Neural cell (in vitro differentiated cells): Measurements from ENCODE around the gene APPBP2.

Experiments used
- EP300 ChIP-seq: fragments of 450-650 bp; conservative IDR thresholded peaks from 2 replicates; pipeline ENCODE4 v1.6.1; 2014; ENCODE audit warnings: antibody characterized with exemption, mild to moderate bottlenecking, moderate library complexity; ENCODE audit not compliant: poor library complexity, severe bottlenecking
- EZH2 ChIP-seq: fragments of 200-600, 300-800 bp; shearing (Covaris generic), sonication (generic); IDR thresholded peaks from 2 replicates; pipeline ENCODE4 v1.6.1; 2014; ENCODE audit warnings: antibody characterized with exemption, low read length, borderline replicate concordance, mild to moderate bottlenecking; ENCODE audit not compliant: insufficient read depth, poor library complexity, severe bottlenecking
- POLR2AphosphoS5 ChIP-seq: IDR thresholded peaks from 2 replicates; pipeline ENCODE4 v1.6.1; 2012
- RAD21 ChIP-seq: fragments of 450-650 bp; conservative IDR thresholded peaks from 2 replicates; pipeline ENCODE4 v1.6.1; 2014; ENCODE audit warnings: antibody characterized with exemption, mild to moderate bottlenecking, moderate library complexity
- TAF1 ChIP-seq: IDR thresholded peaks from 2 replicates; pipeline ENCODE4 v1.6.1; 2012; ENCODE audit warnings: low read depth
- TF ChIP-seq, protein P1 (sequence below): fragments of 450-650 bp; IDR thresholded peaks from 2 replicates; pipeline ENCODE4 v1.5.1; 2014; ENCODE audit warnings: antibody characterized with exemption, mild to moderate bottlenecking, moderate library complexity; ENCODE audit not compliant: poor library complexity, severe bottlenecking

DNA sequence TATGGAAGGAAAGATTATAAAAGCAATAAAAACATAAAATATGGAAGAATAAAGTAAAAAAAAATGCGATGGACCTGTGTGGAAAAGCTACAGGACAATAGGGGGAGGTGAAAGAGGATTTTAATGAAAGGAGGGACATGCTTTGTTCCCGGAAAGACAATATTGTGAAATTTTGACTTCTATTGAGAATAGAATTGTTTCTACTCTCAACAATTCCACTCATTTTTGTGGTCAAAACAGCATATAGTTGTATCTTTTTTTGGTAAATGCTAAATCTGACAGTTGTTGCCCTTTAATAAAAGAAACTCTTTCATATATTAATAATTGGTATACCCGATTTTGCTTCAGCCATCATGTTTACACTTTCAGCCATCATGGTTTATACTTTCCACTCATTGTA lies 22.9 kb upstream of the APPBP2 start:
- no peak for TF ChIP-seq RAD21
- TF ChIP-seq, protein P1, sequence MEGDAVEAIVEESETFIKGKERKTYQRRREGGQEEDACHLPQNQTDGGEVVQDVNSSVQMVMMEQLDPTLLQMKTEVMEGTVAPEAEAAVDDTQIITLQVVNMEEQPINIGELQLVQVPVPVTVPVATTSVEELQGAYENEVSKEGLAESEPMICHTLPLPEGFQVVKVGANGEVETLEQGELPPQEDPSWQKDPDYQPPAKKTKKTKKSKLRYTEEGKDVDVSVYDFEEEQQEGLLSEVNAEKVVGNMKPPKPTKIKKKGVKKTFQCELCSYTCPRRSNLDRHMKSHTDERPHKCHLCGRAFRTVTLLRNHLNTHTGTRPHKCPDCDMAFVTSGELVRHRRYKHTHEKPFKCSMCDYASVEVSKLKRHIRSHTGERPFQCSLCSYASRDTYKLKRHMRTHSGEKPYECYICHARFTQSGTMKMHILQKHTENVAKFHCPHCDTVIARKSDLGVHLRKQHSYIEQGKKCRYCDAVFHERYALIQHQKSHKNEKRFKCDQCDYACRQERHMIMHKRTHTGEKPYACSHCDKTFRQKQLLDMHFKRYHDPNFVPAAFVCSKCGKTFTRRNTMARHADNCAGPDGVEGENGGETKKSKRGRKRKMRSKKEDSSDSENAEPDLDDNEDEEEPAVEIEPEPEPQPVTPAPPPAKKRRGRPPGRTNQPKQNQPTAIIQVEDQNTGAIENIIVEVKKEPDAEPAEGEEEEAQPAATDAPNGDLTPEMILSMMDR, result no peak
- TF ChIP-seq EP300, result no peak
- no peak for TF ChIP-seq TAF1
- TF ChIP-seq POLR2AphosphoS5, result no peak
- TF ChIP-seq EZH2, result no peak
